HG03060 (cell line): ENCODE results near the gene PLOD1.
"Not testable (repeated sequence)": the region's sequence is repeated elsewhere in the genome, so short reads cannot be mapped to it uniquely, and the experiment has no call there.

Source experiments
- ATAC-seq: cut with Tn5 transposase; IDR thresholded peaks from one replicate; pipeline ENCODE4 v1.9.1; 2021; ENCODE audit warnings: low read depth, moderate number of reproducible peaks; ENCODE audit not compliant: unreplicated experiment

Gene PLOD1

DNA sequence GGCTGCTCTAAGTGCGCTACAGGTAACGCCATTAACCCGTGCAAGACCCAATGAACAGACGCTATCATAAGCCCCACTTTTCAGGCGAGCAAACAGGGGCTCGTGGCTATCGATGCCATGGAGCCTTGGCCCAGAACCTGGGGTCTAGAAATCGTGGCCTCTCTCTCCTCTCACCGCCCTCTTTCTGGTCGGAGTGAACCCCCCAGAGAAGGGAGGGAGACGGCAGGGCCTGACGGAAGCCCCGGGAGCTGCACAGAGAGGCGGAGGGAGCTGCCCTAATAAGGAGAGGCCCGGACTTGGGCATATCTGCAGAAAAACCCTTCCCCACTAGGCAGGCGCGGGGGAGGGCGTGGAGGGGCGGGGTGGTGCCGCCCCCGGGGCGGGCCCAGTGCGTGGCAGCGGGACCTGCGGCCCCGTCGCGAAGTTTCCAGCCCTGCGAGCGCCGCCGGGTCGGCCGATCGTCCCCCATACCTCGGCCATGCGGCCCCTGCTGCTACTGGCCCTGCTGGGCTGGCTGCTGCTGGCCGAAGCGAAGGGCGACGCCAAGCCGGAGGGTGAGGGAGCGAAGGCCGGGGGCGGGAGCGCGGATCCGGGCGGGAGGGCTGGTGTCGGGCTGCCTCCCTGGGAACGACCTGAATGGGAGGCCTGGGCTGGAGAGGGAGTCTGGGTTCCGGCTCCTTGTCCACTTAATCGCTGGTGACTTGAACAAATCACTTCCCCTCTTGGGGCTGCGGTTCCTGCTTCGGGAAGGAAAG is at the start of gene PLOD1:
Gene PLOD1 (plus strand): TSS at position 416 of the 755 bp plus-strand sequence. CDS start 63 bp downstream, at position 479.
- no peak for ATAC-seq

DNA sequence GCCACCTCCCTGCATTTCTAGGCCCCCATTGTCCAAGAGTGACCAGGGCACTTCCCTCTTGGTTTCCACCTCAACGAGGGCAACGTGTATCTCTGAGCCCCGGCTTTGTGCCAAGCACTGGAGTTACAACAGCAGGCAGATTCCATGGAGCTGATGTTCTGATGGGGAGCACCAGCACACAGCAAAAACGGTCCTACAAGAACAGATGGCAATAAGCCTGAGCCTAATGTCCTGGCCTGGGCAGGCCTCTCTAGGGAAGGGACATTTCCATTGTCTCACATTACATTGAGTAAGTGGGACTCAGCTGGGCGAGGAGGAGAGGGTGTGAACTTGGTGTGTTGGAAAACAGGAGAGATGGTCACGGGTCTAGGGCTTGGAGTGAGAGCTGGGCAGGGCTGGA is 48.6 kb upstream of the PLOD1 start:
- no peak for ATAC-seq

DNA sequence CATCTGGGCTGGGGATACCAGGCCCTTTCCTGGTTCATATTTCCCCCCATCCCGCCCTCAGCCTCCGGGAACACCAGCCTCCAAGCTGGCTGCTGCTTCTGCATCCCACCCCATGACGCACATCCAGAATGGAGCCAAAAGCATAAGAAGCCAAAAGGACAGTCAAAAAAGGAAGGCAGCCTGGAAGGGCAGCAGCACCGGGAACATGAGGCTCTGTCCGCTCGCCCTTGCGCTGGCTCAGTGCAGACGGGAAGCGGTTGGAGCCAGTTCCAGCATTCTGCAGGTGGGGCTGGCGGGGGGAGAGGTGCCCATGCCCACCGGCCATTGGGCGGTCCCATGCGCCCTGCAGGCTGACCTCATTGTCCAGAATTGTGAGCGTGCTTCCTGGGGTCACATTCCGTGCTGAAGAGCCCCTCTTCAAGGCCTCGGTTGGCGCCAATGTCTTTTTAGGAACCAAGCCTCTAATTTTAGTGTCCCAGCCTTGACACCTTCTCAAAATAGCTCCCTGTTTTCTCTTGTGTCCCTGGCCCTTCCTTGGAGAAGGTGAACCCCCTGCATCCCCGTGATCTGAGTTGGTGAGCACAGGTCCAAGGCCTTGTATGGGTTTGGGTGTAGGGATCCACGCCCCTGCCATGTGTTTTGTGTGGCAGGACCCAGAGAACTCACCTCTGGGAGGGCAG is 47.4 kb upstream of the PLOD1 start:
- ATAC-seq, result no peak

DNA sequence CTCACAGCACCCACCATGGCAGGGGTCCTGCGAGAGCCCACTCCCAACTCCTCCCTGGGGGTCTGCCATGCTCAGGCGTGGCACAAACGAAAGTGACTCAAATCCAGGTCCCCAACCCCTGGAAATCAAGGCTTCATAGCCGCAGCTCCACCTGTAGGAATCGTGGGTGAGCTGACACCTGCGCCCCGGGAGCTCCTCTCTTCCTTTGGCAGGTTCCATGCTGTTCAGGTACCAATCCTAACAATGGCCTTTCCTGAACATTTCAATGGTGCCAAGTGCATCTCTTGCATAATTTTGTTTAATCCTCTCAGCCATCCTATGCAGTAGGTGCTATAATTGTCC is 46.9 kb upstream of the PLOD1 start:
- ATAC-seq, result no peak

DNA sequence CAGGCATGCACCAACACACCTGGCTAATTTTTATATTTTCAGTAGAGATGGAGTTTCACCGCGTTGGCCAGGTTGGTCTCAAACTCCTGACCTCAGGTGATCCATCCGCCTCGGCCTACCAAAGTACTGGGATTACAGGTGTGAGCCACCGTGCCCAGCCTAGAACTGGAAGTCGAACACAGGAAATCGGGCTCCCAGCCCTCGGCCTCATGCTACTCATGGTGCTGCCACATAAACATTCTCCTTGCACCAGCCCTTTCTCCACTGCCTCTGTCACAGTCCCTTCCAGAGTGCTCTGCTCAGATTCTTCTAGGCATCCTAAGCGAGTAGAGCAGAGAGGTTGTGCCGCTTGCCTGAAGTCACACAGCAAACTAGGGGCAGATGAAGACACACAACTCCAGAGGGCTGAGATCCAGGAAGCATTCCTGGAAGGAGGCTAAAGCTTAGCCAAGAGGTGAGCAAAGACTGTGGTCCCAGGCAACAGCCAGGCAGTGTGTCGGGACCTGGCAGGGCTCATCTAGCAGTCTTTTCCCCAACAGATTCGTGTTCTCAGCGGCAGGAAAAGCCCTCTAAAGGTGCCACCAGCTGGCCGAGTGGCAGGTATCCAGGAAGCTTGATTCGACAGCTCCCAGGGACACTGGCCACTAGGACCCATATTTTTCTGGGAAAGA is 46.2 kb upstream of the PLOD1 start:
- ATAC-seq, result no peak

DNA sequence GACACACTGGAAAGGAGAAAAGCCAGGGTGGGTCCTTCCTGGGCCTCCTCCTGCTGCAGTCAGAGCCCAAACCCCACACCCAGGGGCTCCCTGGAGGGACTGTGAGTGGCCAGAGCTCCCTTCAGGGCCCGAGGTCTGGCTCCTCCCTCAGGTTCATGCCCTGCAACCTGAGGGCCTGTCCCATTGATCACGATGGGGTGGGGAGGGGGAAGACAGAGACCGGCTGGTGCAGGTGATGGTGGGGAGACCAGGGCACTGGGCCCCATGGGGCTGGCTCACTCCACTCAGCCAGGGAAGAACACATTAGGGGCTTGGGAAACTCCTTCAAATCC is 45.7 kb upstream of the PLOD1 start:
- no peak for ATAC-seq

DNA sequence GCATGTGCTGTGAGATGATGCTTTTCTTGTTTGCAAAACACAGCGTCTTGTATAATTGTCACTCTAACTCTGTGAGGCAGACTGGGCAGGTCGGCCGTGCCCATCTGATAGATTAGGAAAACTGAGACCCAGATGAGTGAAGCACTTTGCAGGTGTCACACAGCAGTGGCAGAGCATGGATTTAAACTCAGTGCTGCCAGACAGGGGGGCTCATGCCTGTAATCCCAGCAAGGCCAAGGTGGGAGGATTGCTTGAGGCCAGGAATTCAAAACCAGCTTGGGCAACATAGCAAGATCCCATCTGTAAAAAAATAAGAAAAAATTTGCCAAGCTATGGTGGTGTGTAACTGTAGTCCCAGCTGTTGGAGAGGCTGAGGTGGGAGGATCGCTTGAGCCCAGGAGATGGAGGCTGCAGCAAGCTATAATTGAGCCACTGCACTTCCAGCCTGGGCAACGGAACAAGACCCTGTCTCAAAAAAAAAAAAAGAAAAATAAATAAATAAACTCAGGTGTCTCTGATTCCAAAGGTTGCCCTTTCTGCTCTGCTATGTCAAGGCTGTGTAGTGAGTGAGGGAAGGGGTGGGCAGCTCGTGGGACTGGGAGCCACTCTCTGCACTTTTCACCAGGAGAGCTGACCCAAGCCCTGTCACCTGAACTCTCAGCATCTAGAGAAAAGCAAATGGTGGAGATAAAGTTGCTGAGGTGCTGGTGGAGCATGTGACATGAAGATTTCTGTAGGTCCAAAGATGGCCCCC is 42.9 kb upstream of the PLOD1 start:
- no peak for ATAC-seq

DNA sequence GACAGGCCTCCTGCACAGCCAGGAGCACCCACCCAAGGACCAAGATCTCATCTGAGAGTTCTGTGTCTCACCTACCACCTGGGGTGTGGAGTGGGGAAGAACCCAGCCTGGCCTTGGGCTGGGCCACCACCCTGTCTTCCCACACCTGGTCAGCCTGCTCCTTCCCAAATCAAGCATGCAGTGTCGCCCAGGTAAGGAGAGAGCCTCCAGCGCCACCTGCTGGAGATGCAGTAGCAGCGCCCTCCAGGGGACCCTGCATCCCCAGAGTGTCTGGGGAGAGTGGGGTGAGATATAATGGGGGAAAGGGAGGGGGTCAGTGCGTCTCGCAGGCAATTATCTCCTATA is 40.6 kb upstream of the PLOD1 start:
- ATAC-seq, result no peak

DNA sequence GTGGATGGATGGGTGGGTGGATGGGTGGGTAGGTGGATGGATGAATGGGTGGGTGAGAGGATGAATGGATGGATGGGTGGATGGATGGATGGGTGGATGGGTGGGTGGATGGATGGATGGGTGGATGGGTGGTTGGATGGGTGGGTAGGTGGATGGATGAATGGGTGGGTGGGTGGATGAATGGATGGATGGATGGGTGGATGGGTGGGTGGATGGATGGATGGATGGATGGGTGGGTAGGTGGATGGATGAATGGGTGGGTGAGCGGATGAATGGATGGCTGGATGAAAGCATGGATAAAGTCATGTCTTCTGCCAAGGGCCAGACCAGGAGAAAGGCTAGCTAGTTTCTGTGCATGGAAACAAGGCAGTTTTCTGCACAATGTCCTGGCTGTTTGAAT is 40.0 kb upstream of the PLOD1 start:
- ATAC-seq, result not testable (repeated sequence)

DNA sequence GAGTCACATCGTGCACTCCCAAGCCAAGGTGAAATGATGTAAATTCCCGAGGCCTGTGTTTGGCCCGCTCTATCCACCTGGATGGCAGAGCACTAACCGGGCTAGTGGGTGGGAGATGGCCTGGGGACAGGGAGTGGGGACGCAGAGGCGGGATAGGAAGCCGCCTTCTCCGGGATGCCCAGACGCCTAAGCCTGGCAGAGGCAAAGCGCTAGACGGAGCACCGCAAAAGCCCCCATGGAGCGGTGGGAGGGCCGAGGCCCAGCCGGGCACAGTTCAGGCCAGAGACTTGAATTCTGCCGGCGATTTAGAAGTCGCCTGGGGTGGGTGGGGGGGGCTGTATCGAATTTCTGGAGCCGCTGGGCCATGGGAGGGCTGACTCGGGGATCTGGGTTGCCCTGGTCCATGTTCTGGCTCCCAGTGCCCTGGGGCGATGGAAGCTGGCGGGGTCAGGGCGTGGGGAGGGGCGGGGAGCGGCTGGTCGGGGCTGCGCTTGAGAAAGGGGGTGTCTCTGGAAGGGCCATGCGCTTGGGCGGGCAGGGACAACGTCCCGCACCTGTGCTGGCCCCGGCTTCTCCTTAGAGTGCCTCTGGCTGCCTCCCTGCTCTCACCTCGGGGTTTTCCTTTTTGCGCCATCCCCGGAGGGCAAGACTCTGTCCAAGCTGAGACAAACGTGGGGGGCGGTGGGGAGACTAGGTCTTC is 36.3 kb upstream of the PLOD1 start:
- no peak for ATAC-seq

DNA sequence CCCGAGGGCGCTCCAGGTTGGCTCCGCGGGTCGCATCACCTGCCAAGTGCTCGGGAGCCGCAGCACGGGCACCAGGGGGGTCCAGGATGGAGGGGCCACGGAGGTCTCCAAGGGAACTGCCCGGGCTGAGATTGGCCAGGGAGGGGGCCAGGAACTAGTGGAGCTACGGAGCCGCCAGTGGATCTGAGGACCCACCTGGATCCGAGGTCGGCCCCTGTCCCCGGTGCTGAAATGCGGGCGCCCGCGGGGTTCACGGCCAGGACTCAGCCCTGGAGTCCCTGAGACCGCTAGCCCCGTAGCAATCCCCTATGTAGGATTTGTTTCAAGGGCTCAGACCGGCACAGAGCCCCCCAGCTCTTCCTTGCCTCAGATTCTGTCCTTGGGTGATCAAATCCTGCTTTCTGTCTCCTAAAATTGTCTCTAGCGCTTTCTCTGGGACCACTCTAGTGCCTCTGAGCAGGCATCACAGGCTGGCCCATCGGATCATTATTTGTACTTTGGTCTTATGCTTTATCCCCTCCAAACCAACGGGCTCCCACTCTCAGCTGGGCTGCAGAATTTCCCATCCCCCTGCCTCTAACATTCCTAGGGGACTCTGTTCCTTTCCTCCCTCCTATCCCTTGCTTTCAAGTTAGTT is 35.6 kb upstream of the PLOD1 start:
- ATAC-seq, result no peak

DNA sequence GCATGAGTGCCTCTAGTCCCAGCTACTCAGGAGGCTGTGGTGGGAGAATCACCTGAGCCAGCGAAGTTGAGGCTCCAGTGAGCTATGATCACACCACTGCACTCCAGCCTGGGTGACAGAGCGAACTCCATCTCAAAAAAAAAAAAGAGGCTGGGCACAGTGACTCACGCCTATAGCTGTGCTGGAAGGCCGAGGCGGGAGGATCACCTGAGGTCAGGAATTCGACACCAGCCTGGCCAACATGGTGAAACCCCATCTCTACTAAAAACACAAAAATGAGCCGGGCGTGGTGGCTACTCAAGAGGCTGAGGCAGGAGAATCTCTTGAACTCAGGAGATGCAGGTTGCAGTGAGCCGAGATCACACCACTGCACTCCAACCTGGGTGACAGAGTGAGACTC is 33.1 kb upstream of the PLOD1 start:
- ATAC-seq, result not testable (repeated sequence)

DNA sequence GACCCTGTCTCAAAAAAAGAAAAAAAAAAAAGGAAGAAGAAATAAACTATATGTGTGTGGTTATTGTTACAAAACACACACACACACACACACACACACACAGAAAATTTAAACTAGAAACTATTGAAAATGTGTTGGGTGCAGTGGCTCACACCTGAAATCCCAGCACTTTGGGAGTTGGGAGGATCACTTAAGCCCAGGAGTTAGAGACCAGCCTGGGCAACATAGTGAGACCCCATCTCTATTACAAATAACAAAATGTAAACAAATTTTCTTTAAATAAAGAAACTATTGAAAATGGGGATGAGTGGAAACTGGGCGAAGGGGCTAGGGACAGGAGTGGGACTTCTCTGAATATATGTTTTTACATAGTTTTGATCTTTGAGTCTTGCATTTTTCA is 31.3 kb upstream of the PLOD1 start:
- no peak for ATAC-seq

DNA sequence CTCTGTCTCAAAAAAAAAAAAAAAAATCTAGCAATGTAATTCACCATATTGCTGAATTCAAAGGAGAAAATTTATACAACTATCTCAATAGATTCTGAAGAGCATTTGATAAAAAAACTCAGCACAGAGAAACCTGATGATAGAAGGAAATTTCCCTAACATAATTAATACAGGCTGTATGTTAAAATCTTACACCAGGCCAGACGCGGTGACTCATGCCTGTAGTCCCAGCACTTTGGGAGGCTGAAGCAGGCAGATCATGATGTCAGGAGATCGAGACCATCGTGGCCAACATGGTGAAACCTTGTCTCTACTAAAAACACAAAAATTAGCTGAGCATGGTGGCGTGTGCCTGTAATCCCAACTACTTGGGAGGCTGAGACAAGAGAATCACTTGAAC is 30.4 kb upstream of the PLOD1 start:
- ATAC-seq, result not testable (repeated sequence)

DNA sequence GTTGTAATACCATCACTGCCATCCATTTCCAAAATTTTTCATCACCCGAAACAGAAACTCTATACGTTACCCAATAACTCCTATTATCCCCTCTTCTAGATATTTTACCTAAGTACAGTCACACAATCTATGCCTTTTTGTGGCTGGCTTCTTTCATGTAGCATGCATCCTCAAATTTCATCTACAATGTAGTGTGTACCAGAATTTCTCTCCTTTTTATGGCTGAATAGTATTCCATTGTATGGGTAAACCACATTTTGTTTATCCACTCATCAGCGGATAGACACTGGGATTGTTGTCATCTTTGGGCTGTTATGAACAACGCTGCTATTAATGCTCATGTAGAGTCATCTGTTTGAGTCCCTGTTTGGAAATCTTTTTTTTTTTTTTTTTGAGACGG is 29.5 kb upstream of the PLOD1 start:
- no peak for ATAC-seq

DNA sequence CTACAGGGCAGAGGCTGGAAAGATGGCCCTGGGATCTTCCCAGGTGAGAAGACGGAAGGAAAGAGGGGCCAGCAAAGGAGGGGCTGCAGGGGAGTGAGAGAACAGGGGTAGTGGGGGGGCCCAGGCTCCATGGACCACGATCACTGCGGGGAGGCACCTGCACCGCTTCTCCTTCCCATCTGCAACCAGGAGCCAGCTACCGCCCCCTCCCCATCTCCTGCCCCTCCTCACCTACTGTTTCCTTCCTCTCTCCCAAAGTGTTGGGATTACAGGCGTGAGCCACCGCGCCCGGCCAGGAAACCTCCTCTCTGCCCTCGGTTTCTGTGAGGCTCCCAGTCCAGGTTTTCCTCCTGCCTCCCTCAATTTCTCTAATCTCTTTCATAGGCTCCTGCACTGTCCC is 27.6 kb upstream of the PLOD1 start:
- no peak for ATAC-seq

DNA sequence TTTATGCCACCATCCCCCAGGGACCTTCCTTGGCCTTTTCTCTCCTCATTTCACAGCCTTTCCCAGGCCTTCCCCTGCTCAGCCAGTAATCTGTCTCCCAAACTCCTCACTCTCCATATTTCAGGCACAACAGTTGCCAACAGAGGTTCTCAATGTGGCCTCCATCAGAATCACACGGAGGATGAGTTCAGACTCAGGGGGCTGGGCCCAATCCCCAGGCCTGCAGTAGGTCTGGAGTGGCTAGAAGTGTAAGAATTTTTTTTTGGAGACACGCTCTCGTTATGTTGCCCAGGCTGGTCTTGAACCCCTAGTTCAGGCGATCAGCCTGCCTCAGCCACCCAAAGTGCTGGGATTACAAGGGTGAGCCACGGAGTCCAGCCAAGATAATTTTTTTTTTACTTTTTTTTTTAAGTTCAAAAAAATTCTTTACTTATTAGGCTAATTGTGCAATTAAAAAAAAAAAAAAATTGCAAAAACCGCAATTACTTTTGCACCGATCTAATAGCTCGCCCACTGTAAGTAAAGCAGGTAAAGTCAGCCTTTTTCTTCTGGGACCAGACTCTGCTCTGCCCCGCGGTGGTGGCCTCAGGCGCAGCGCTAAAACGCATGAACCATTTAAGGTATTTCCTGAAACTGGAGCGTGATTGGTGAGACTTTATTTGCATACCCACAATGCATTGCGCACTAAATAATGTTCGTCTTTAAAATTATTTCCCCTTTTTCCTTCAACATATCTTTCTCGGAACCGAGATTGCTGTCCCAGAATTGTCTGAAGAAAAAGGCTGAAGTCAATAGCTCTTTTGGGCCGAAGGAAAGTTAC is 27.0 kb upstream of the PLOD1 start:
- peak; percentile 26 for ATAC-seq

DNA sequence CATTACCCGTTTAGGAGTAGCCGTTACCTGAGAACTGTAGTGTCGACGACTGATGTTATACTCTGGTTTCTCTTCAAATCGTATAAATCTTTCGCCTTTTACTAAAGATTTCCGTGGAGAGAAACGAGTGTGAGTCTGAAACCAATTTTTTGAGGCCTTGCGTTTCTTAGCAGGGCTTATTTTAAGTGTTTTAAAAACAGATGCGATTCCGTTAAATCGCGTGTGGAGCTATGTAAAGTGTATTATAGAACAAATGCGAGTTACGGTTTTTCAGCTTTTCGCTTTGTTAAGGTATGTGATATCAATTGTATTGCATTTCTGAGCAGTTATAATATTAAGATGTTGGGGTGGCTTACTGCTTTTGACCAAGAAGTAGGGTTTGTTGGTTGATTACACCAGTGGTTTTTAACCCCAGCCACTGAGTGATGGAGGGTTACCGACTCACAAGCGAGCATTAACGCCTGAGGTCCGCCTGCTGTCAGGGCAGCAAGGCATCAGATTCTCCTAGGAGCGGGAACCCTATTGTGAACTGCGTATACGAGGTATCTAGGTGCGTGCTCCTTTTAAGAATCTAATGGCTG is 26.3 kb upstream of the PLOD1 start:
- peak; percentile 37 for ATAC-seq

DNA sequence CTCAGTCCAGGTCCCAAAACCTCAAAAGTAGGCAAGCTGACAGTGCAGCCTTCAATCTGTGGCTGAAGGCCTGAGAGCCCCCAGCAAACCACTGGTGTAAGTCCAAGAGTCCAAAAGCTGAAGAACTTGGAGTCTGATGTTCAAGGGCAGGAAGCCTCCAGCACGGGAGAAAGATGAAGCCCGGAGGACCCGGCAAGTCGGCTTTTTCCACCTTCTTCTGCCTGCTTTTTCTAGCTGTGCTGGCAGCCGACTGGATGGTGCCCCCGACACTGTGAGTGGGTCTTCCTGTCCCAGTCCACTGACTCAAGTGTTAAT is 23.6 kb upstream of the PLOD1 start:
- not testable (repeated sequence) for ATAC-seq
